Panc1 (cell line): ENCODE data around the gene APOA5.

Experiments used
- REST ChIP-seq, 2 experiments: IDR thresholded peaks; 2 replicates each; pipeline ENCODE4 v1.6.1; 2011 to 2012; ENCODE audit warnings: low read depth in 2 of 2, control low read depth in 1 of 2, low read length in 1 of 2, mild to moderate bottlenecking in 1 of 2, moderate library complexity in 1 of 2; ENCODE audit not compliant: insufficient read depth in 1 of 2
- SIN3A ChIP-seq: IDR thresholded peaks from 2 replicates; pipeline ENCODE4 v1.6.1; 2012; ENCODE audit warnings: low read depth, mild to moderate bottlenecking, low read length, moderate library complexity, borderline replicate concordance; ENCODE audit not compliant: insufficient read depth
- TCF7L2 ChIP-seq: IDR thresholded peaks from 2 replicates; pipeline ENCODE4 v1.6.1; 2011; ENCODE audit warnings: mild to moderate bottlenecking, low read depth, low read length, inconsistent platforms
- TF ChIP-seq, protein P1 (sequence below): fragments of 450-650 bp; IDR thresholded peaks from 2 replicates; pipeline ENCODE4 v1.5.1; 2017; ENCODE audit warnings: mild to moderate bottlenecking

- TF ChIP-seq REST (IDR thresholded peaks at IDR 0.05; ENCODE audit: insufficient read depth in 1 of 2, low read depth in 2 of 2, low read length in 1 of 2) (no peak), SIN3A (no peak), TCF7L2 (no peak)
- TF ChIP-seq, protein P1, sequence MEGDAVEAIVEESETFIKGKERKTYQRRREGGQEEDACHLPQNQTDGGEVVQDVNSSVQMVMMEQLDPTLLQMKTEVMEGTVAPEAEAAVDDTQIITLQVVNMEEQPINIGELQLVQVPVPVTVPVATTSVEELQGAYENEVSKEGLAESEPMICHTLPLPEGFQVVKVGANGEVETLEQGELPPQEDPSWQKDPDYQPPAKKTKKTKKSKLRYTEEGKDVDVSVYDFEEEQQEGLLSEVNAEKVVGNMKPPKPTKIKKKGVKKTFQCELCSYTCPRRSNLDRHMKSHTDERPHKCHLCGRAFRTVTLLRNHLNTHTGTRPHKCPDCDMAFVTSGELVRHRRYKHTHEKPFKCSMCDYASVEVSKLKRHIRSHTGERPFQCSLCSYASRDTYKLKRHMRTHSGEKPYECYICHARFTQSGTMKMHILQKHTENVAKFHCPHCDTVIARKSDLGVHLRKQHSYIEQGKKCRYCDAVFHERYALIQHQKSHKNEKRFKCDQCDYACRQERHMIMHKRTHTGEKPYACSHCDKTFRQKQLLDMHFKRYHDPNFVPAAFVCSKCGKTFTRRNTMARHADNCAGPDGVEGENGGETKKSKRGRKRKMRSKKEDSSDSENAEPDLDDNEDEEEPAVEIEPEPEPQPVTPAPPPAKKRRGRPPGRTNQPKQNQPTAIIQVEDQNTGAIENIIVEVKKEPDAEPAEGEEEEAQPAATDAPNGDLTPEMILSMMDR, result no peak; the same call in 1 of the 2 replicates
Measured at GRCh38 chr11:116840224-116840745, 48.6 kb upstream of the APOA5 start.
